ENCODE data around the gene GSG1L.

The GSG1L gene

GRCh38 chr16:27767971-27768591, 295.4 kb downstream of the GSG1L start:
- no peak for FAIRE-seq

DNA sequence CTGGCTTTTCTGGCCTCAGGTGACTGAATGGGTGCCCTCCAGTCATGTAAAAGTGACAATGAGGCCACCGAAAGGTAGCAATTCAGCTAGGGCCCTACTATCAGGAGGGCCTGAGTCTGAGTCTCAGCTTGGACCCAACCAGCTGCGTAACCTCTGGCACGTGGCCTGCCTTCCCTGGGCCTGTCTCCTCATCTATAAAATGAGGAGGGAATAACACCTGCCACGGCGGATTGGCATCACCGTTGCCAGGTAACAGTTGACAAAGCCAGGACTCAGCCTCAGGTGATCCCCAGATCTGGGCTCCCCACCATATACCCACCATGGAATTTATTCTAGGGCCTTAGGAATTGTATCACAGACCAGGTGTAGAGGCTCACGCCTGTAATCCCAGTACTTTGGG, 296.4 kb downstream of the GSG1L start:
- no peak for FAIRE-seq

- no peak for FAIRE-seq
Observed at GRCh38 chr16:27766236-27766925, 297.1 kb downstream of the GSG1L start.

DNA sequence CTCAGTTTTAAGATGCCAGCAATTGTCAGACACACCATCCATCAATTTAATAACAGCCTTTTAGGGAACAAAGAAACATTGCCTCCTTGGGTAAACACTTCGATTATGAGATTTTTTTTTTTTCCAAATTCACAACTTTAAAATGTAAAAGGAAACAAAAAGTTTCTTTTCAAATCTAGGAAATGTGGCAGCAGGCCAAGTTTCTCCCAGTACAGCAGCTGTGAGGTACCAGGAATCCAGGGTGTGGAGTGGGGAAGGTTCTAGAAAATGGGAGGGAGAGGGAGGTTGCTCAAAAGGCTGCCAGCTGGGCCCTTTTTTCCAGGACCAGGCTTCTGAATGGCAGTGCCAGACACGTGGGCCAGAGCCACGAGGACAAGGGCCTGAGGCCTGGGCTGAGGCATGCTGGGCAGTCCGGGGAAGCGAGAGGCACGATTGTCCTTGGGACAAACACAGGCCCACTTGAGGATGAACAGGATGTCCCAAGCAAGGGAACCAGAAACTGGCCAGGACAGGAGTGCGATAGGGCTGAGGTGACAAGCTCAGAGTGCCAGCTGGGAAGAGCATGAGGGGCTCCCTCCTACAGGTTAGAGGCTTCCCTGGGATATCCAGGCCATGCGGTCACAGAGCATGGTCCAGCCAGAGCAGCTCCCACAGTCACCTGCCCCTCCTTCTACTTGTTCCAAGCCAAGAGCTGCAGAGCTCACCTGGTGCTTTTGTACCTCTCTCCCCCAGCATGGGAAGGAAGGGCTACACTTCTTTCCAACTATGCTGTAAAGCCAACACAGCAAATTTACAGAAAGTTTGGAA, 298.4 kb downstream of the GSG1L start:
- no peak for FAIRE-seq

- FAIRE-seq, result no peak
Observed at GRCh38 chr16:27764427-27764826, 299.1 kb downstream of the GSG1L start.

DNA sequence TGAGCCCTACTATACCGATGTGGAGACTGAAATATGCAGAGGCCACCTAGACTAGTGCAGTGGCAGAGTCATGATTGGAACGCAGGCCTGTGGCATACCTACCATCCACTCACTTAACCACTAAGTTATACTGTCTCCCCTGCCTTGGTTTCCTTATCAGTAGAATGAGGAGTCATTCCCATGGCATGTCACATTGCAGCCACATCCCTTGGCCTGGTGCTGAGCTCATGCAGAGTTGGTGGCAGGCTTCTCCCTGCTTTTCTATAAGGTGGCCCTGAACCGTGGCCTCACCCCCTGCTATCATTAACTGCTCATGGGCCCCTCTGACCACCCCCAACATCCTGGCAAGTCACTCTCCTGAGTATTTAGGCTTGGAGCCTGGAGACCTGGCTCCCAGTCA, 301.1 kb downstream of the GSG1L start:
- no peak for FAIRE-seq

GRCh38 chr16:27761816-27762215, 301.7 kb downstream of the GSG1L start:
- no peak for FAIRE-seq

DNA sequence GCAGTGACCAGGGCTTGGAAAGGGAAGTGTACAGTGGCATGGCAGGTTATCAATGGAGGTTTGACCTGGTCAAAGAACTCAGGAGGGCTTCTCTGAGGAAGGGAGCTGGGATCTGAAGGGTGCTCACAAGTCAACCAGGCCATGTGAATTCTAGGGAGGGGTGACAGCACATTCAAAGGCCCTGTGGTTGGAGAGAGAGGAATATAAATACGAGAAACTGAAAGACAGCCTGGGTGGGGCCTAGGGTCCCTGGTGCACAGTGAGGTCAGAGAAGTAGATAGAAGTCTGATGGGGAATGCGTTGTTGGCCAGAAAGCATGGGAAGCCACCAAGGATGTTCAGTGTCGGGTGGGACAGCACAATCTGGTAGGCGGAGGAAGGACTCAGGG, 302.7 kb downstream of the GSG1L start:
- FAIRE-seq, result no peak

GRCh38 chr16:27759967-27760788, 303.3 kb downstream of the GSG1L start:
- no peak for FAIRE-seq

DNA sequence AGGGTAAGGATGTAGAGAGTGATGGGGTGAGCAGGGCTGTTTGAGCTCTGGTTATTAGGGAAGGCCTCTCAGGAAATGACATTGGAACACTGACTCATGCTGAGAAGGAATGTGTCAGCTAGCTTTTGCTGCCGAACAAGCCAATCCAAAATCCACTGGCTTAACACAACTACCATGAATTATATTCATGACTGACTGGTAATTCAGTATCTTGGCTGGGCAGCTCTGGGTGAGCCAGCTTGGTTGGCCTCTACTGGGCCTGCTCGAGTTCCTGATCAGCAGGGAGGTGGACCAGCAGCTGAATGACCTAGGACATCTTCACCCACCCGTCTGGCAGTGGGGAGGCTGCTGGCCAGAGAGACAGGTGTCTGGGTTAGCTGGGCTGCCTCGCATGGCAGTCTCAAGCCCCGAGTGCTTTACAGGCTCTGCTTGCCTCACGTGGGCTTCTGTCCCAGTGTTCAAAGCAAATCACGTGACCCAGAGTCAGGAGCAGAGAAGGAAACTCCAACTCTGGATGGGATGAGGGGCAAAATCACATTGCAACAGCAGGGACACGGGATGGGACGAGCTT, 304.1 kb downstream of the GSG1L start:
- no peak for FAIRE-seq

GRCh38 chr16:27758544-27758943, 305.0 kb downstream of the GSG1L start:
- FAIRE-seq, result no peak

GRCh38 chr16:27756206-27756970, 307.1 kb downstream of the GSG1L start:
- no peak for FAIRE-seq

DNA sequence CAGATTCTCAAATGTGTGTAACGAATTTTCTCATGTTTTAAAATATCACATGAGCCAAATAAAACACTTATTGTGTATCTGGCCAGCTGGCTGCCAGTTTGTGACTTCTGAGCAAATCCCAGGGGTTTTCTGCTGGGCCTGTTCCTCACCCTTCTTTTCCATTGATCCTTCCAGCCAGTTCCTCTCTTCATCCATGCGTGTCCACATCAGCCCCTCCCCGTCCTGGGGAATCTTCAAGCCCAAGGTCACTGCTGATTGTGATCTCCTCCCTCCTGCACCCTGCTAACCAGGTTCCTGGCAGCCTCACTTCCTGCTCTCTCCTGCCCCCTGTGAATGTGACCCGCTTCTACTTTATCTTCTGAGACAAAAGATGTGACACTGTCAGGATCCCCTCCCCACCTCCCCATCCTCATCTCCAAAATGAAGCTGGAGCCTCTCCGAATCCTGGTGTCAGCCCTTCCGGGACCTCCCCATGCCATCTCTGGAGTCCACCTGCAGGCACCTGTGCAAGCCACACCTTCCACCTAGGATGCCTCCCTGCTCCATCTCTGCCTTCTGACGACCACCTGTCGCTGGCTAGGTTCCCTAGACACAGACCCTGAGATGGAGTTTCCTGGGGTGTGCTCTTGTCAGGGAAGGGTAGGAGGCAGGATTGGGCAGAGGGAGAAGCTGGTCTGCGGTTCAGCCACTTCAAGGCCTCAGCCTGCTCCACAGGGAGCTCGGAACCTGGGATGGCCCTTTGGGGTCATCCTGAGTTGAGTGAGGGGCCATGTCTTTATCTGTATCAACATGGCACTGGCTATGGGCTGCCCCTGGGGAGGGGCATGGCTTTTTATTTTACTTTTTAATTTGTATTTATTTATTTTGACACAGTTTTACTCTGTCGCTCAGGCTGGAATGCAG, 308.5 kb downstream of the GSG1L start:
- no peak for FAIRE-seq

- no peak for FAIRE-seq
Observed at GRCh38 chr16:27753563-27753962, 310.0 kb downstream of the GSG1L start.

GRCh38 chr16:27752241-27752640, 311.3 kb downstream of the GSG1L start:
- FAIRE-seq, result no peak

DNA sequence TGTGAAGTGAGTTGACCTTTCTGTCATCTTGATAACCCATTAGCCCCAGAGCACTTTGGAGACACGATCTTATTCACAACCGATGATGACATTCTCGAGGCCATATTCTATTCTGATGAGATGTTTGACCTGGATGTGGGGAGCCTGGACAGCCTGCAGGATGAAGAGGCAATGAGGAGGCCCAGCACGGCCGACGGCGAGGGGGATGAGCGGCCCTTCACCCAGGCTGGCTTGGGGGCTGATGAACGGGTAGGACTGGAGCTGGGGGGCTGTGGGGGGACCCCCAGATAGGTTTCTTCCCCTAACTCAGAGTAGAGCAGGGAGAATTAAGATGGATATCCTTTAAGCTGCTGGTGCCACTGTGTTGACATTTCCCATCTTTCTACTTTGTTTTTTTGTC, 311.8 kb downstream of the GSG1L start:
- FAIRE-seq, result no peak

GRCh38 chr16:27751233-27751632, 312.3 kb downstream of the GSG1L start:
- FAIRE-seq, result no peak

DNA sequence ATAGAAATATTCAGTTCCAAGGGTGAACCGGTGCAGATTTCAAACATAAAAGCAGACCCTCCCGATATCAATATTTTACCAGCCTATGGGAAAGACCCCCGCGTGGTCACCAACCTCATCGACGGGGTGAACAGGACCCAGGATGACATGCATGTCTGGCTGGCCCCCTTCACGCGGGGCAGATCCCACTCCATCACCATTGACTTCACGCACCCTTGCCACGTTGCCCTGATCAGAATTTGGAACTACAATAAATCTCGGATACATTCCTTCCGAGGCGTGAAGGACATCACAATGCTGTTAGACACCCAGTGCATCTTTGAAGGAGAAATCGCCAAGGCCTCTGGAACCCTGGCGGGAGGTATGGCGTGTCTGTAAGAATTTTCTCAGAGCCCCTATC, 313.6 kb downstream of the GSG1L start:
- FAIRE-seq, result no peak

GRCh38 chr16:27749547-27749875, 314.0 kb downstream of the GSG1L start:
- no peak for FAIRE-seq

- FAIRE-seq, result no peak
Observed at GRCh38 chr16:27748868-27749546, 314.5 kb downstream of the GSG1L start.
